ENCODE results near the gene STK32A. TPM values are rescaled to one million over a fixed set of nuclear protein-coding genes. Genes with fewer than 3 reads are reported as not detected.

The STK32A gene
- total RNA-seq, 4 donors from 2014 or later: 0.99 to 9.6 (median 5.4) TPM

GRCh38 chr5:147339313-147339712 is 104.5 kb downstream of the STK32A start:
- DNase-seq (ENCODE audit: low spot score in 2 of 2): no peak
- TF ChIP-seq CTCF (IDR thresholded peaks at IDR 0.05) (no peak), POLR2A (IDR thresholded peaks at IDR 0.05) (no peak)
- WGBS, 2 donors: 90 to 91% methylated on average over 4 of the region's 4 CpGs
- intact Hi-C loops (cut with DNase I; ENCODE audit: low total_unique reads): no loop called here
- no peak overlapping the region for H3K4me3 ChIP-seq (ENCODE audit: low read depth, poor library complexity, severe bottlenecking)

GRCh38 chr5:147340941-147341340 is 106.1 kb downstream of the STK32A start:
- DNase-seq (ENCODE audit: low spot score in 2 of 2): no peak
- intact Hi-C loops (cut with DNase I; ENCODE audit: low total_unique reads): no loop called here
- no peak overlapping the region for H3K4me3 ChIP-seq (ENCODE audit: low read depth, poor library complexity, severe bottlenecking)
- WGBS, 2 donors: 48 to 81% methylated on average over 1 of the region's 1 CpG
- no peak for TF ChIP-seq CTCF (IDR thresholded peaks at IDR 0.05)
- no peak for TF ChIP-seq POLR2A (IDR thresholded peaks at IDR 0.05)

GRCh38 chr5:147341345-147341744 is 106.5 kb downstream of the STK32A start:
- H3K4me3 ChIP-seq (ENCODE audit: low read depth, poor library complexity, severe bottlenecking): no peak overlapping the region

GRCh38 chr5:147344861-147345260 is 110.0 kb downstream of the STK32A start:
- WGBS, 2 donors: 0 to 19% methylated on average over 1 of the region's 1 CpG

More at GRCh38 chr5:147341345-147341744, 106.5 kb downstream of the STK32A start:
- DNase-seq (ENCODE audit: low spot score in 2 of 2): no peak
- TF ChIP-seq CTCF (IDR thresholded peaks at IDR 0.05) (no peak), POLR2A (IDR thresholded peaks at IDR 0.05) (no peak)
- intact Hi-C loops (cut with DNase I; ENCODE audit: low total_unique reads): no loop called here

GRCh38 chr5:147346006-147346561 is 111.3 kb downstream of the STK32A start:
- no peak for DNase-seq (ENCODE audit: low spot score in 2 of 2)
- intact Hi-C loops (cut with DNase I; ENCODE audit: low total_unique reads): no loop called here
- 70 to 73% methylated on average over 5 of the region's 5 CpGs for WGBS, 2 donors
- no peak overlapping the region for H3K4me3 ChIP-seq (ENCODE audit: low read depth, poor library complexity, severe bottlenecking)
- TF ChIP-seq POLR2A (IDR thresholded peaks at IDR 0.05) (no peak), CTCF (IDR thresholded peaks at IDR 0.05) (no peak)

More at GRCh38 chr5:147344861-147345260, 110.0 kb downstream of the STK32A start:
- intact Hi-C loops (cut with DNase I; ENCODE audit: low total_unique reads): no loop called here
- no peak for DNase-seq (ENCODE audit: low spot score in 2 of 2)
- H3K4me3 ChIP-seq (ENCODE audit: low read depth, poor library complexity, severe bottlenecking): no peak overlapping the region
- TF ChIP-seq POLR2A (IDR thresholded peaks at IDR 0.05) (no peak), CTCF (IDR thresholded peaks at IDR 0.05) (no peak)

GRCh38 chr5:147348046-147348445 is 113.2 kb downstream of the STK32A start:
- no peak for DNase-seq (ENCODE audit: low spot score in 2 of 2)
- no peak overlapping the region for H3K4me3 ChIP-seq (ENCODE audit: low read depth, poor library complexity, severe bottlenecking)
- TF ChIP-seq POLR2A (IDR thresholded peaks at IDR 0.05): no peak
- TF ChIP-seq CTCF (IDR thresholded peaks at IDR 0.05): no peak
- intact Hi-C loops (cut with DNase I; ENCODE audit: low total_unique reads): no loop called here
- 90 to 92% methylated on average over 2 of the region's 2 CpGs for WGBS, 2 donors
